ENCODE measurements around the gene RAD51B.

GRCh38 chr14:68506021-68506644 is 686.6 kb downstream of the RAD51B start:
- no peak for TF ChIP-seq EZH2 (IDR thresholded peaks at IDR 0.05)
- no peak for TF ChIP-seq POLR2AphosphoS5 (IDR thresholded peaks at IDR 0.05; ENCODE audit: borderline replicate concordance, low read depth, low read length)
